Common myeloid progenitor, CD34-positive (primary cell): ENCODE data around the gene DNAH1.

ENCODE experiments used
- CTCF ChIA-PET: fragments of 350-600 bp; sonication (Branson Sonifier 250); formaldehyde crosslinking; loops from one replicate; lab custom pipeline; 2021; ENCODE audit warnings: antibody characterized with exemption; lab: Charles Lee
- POLR2A ChIA-PET: fragments of 350-600 bp; sonication (Branson Sonifier 250); formaldehyde crosslinking; loops from one replicate; lab custom pipeline; 2021; ENCODE audit warnings: antibody characterized with exemption; lab: Charles Lee
- DNase-seq, 3 donors: peaks; one replicate each; pipeline versions ENCODE4 v3.0.0 to v3.0.0-alpha.2; 2013
- H3K27ac ChIP-seq, 2 experiments: 1 replicate in 1 of 2; 2 replicates in 1 of 2; pipeline ENCODE4 v1.7.0; 2013; ENCODE audit warnings: inconsistent platforms in 2 of 2, low read length in 2 of 2, mild to moderate bottlenecking in 2 of 2, low read depth in 1 of 2, moderate library complexity in 1 of 2; ENCODE audit not compliant: severe bottlenecking in 2 of 2, insufficient read depth in 1 of 2, poor library complexity in 1 of 2
- H3K27me3 ChIP-seq, 5 experiments: replicated peaks in 2 of 5; 1 replicate in 3 of 5; 2 replicates in 2 of 5; pipeline versions ENCODE4 v1.6.1 to v1.7.0; 2013; ENCODE audit warnings: low read length in 4 of 5, mild to moderate bottlenecking in 2 of 5, moderate library complexity in 2 of 5, inconsistent platforms in 1 of 5; ENCODE audit not compliant: insufficient read depth in 5 of 5, control insufficient read depth in 4 of 5
- H3K36me3 ChIP-seq, 4 experiments: 1 replicate in 2 of 4; 2 replicates in 2 of 4; pipeline versions ENCODE4 v1.6.1 to v1.7.0; 2013; ENCODE audit warnings: low read length in 3 of 4, control low read depth in 1 of 4, mild to moderate bottlenecking in 1 of 4; ENCODE audit not compliant: control insufficient read depth in 4 of 4, insufficient read depth in 4 of 4
- H3K4me1 ChIP-seq, 4 experiments: 1 replicate in 3 of 4; 2 replicates in 1 of 4; pipeline versions ENCODE4 v1.6.1 to v1.7.1; 2013; ENCODE audit warnings: low read length in 3 of 4, mild to moderate bottlenecking in 3 of 4, control low read depth in 1 of 4, inconsistent platforms in 1 of 4, moderate library complexity in 1 of 4; ENCODE audit not compliant: control insufficient read depth in 4 of 4, insufficient read depth in 4 of 4; ENCODE audit errors: control extremely low read depth in 1 of 4
- H3K4me3 ChIP-seq, 7 experiments: 1 replicate in 4 of 7; 2 replicates in 3 of 7; pipeline versions ENCODE4 v1.5.1 to v1.7.0; 2013; ENCODE audit warnings: mild to moderate bottlenecking in 7 of 7, low read length in 6 of 7, moderate library complexity in 6 of 7, inconsistent platforms in 2 of 7, low read depth in 2 of 7, control low read depth in 1 of 7; ENCODE audit not compliant: insufficient read depth in 4 of 7, control insufficient read depth in 1 of 7; ENCODE audit errors: extremely low read depth in 1 of 7
- H3K9me3 ChIP-seq, 5 experiments: 1 replicate in 4 of 5; 2 replicates in 1 of 5; pipeline versions ENCODE4 v1.6.1 to v1.7.1; 2013; ENCODE audit warnings: low read length in 4 of 5, mild to moderate bottlenecking in 2 of 5, inconsistent platforms in 1 of 5, low read depth in 1 of 5, moderate library complexity in 1 of 5; ENCODE audit not compliant: control insufficient read depth in 4 of 5, insufficient read depth in 2 of 5; ENCODE audit errors: control extremely low read depth in 1 of 5
- WGBS: methylation state at CpG from one replicate; pipeline ENCODE4 v1.1.5; 2013; ENCODE audit not compliant: insufficient coverage; 5-methylcytosine and 5-hydroxymethylcytosine counted together

The DNAH1 gene

DNA sequence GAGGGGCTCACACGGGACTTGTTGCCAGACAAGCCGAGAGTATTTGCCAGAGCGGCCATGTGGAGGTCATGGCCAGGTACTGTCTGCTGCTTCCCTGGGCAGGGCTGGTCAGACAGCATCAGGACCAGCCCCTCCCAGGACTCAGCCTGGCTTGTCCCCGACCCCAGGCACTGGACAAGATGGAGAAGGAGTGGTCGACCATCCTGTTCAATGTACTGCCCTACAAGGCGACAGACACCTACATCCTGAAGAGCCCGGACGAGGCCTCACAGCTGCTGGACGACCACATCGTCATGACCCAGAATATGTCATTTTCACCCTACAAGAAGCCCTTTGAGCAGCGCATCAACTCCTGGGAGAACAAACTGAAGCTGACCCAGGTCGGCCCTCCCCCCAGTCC, 38.6 kb downstream of the DNAH1 start:
- ChIA-PET POLR2A (no interaction called here), CTCF (no interaction called here)
- no peaks in the 10 kb centered on the region for H3K9me3 ChIP-seq
- H3K4me1 ChIP-seq: no peaks in the 10 kb centered on the region
- 96% methylated on average over 11 of the region's 12 CpGs for WGBS
- no peak overlapping the region for H3K4me3 ChIP-seq
- DNase-seq: no peak
- no peak overlapping the region for H3K27ac ChIP-seq
- no peaks in the 10 kb centered on the region for H3K27me3 ChIP-seq
- peaks cover 7 to 87% (median 35%) of the 10 kb centered on the region in 4 experiments for H3K36me3 ChIP-seq

DNA sequence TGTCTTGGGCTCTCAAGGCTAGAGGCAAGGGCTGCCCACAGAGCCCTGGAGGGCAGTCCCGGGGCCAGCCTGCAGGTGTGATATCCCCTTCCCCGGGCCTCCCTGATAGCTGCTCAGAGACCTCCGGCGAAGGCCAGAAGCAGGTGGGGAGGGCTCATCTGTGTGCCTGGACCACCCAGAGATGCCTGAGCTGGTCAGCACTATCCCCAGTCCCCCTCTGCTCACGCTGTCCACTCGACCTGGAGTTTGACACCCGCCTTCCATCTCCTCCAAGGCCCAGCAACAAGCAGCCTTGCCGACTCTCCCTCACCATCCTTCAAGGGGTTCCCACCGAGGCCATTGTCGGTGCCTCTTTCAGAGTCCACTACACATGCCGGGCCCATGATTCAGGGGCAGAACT, 39.4 kb downstream of the DNAH1 start:
- Histone ChIP-seq H3K27me3 (no peaks in the 10 kb centered on the region), H3K36me3 (peaks cover 7 to 86% (median 36%) of the 10 kb centered on the region in 4 experiments), H3K4me1 (no peaks in the 10 kb centered on the region), H3K4me3 (no peak overlapping the region), H3K27ac (no peak overlapping the region), H3K9me3 (no peaks in the 10 kb centered on the region)
- 93% methylated on average over 9 of the region's 11 CpGs for WGBS
- POLR2A ChIA-PET: no interaction called here
- DNase-seq: no peak
- CTCF ChIA-PET: interaction anchor here (0.8 kb wide), 2 partner anchors 16 to 66 kb away, joined by 3 to 4 read pairs; no protein-coding TSS in a partner anchor

DNA sequence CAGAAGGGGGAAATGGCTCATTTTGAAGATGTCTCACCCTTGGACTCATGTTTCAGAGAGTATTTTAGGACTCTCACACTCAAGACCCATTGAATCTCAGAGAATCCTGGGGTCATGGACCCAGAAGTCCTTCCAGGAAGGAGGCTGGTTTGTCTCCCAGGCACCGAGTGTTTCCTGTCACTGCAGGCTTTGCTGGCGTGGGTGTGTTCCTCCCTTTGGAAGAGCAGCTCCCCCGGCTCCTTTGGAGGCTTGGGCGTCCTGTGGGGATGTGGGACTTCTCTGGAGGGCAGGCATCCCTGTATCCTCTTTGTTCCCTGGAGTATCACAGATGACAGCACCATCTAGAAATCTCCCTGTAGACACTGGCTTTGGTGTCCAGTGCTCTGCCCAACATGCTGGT, 40.0 kb downstream of the DNAH1 start:
- CTCF ChIA-PET: interaction anchor here (0.8 to 2.4 kb wide), 4 partner anchors 17 to 125 kb away, joined by 3 to 6 read pairs (median 5); no protein-coding TSS in a partner anchor

DNA sequence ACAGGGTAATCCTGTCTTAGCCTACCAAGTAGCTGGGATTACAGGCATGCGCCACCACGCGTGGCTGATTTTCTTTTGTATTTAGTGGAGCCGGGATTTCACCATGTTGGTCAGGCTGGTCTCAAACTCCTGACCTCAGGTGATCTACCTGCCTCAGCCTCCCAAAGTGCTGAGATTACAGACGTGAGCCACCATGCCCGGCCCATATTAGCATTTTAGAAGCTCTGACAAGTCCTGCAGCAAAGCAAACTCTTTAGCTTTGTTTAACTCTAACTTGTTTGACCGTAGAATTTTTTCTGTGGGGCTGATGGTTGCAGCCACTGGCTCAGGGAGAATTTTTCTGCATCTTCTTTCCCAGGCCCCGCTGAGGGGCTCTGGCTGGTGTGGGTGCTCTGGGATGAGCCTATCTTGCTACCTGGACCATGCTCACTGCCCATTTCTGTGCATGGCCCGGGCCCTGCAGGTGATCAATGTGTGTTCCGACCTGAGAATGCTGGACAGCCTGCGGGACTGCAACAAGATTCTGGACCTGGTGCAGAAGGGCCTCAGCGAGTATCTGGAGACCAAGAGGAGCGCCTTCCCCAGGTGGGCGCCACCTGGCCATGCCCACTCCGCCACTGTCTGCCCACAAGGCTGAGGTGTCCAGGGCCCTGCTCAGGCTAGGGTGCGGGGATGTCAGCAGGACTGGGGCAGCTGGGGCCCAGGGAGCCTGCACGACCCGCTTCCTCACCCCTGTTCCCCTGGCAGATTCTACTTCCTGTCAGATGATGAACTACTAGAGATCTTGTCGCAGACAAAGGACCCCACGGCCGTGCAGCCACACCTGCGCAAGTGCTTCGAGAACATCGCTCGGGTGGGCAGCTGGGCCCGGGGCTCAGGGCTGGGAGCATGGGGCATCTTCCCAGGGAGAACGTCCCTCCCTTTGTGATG, 41.3 kb downstream of the DNAH1 start:
- H3K27ac ChIP-seq: no peak overlapping the region
- no peak for DNase-seq
- ChIA-PET POLR2A (no interaction called here), CTCF (interaction anchor here (1.2 to 2.4 kb wide), 3 partner anchors 27 to 126 kb away, joined by 3 to 6 read pairs (median 6); no protein-coding TSS in a partner anchor)
- no peak overlapping the region for H3K4me3 ChIP-seq
- H3K4me1 ChIP-seq: no peaks in the 10 kb centered on the region
- H3K9me3 ChIP-seq: no peaks in the 10 kb centered on the region
- peaks cover 6 to 91% (median 37%) of the 10 kb centered on the region in 4 experiments for H3K36me3 ChIP-seq
- 97% methylated on average over 25 of the region's 27 CpGs for WGBS
- H3K27me3 ChIP-seq: no peaks in the 10 kb centered on the region

More for the DNA sequence above, 40.0 kb downstream of the DNAH1 start:
- H3K9me3 ChIP-seq: no peaks in the 10 kb centered on the region
- no peak overlapping the region for H3K27ac ChIP-seq
- peaks cover 7 to 90% (median 38%) of the 10 kb centered on the region in 4 experiments for H3K36me3 ChIP-seq
- H3K4me1 ChIP-seq: no peaks in the 10 kb centered on the region
- no peaks in the 10 kb centered on the region for H3K27me3 ChIP-seq
- no peak overlapping the region for H3K4me3 ChIP-seq
- 86% methylated on average over 1 of the region's 4 CpGs for WGBS
- POLR2A ChIA-PET: no interaction called here
- DNase-seq: no peak

DNA sequence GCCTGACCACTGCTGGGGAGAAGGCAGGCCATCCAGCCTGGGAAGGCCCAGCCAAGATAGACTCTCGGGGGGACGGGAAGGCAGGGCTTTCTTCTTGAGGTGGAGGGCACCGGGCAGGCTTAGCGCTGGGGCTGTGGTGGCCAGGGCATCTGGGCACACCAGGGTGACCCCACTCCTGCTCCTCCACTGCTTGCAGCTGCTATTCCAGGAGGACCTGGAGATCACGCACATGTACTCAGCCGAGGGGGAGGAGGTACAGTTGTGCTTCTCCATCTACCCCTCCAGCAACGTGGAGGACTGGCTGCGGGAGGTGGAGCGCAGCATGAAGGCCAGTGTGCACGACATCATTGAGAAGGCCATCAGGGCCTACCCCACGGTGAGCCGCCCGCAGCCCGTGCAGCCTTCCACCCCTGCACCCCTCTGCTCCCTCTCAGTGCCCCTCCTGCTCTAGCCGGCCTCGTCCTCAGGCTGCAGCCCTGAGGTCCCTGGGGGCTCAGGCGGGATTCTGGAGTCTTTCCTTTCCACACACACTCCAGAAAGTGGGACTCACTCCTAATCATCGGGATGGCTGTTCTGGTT, 42.3 kb downstream of the DNAH1 start:
- ChIA-PET POLR2A (no interaction called here), CTCF (interaction anchor here (1.2 to 2.4 kb wide), 2 partner anchors 26 to 127 kb away, joined by 3 to 6 read pairs; no protein-coding TSS in a partner anchor)
- no peak overlapping the region for H3K27ac ChIP-seq
- no peaks in the 10 kb centered on the region for H3K9me3 ChIP-seq
- peaks cover 6 to 90% (median 36%) of the 10 kb centered on the region in 4 experiments for H3K36me3 ChIP-seq
- 98% methylated on average over 18 of the region's 18 CpGs for WGBS
- no peaks in the 10 kb centered on the region for H3K27me3 ChIP-seq
- no peak overlapping the region for H3K4me3 ChIP-seq
- no peaks in the 10 kb centered on the region for H3K4me1 ChIP-seq
- no peak for DNase-seq

DNA sequence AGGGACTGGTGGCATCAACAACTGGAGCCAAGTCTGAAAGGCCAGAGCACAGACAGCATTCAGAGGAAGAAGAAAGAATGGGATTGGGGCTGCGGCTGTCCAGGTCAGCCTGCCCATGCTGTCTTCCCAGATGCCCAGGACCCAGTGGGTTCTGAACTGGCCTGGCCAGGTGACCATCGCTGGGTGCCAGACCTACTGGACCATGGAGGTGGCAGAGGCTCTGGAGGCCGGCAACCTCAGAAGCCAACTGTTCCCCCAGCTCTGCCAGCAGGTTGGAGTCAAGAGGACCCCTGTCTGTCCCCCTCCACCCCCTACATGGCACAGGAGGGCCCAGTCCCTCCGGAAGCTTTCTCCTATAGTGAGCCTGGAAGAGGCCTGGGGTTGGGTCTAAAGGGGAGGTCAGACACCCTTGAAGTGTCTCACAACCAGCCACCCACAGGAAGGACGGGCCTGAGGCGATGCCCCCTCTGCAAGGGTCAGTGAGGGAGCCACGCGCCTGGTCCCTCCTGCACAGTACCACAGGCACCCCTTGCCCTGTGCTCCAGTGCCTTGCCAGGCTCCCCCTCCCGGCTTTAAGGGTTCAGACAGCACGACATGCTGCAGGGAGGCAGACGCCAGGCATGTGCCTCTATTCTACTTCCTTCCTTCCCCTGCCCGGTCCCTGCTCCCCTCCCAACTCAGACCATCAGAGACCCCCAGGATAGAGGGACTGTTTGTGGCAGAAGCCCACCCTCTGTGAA, 43.2 kb downstream of the DNAH1 start:
- H3K9me3 ChIP-seq: no peaks in the 10 kb centered on the region
- H3K36me3 ChIP-seq: peaks cover 7 to 88% (median 39%) of the 10 kb centered on the region in 4 experiments
- H3K4me3 ChIP-seq: no peak overlapping the region
- ChIA-PET CTCF (interaction anchor here (1.0 to 1.5 kb wide), 3 partner anchors 26 to 40 kb away, joined by 3 to 4 read pairs (median 3); no protein-coding TSS in a partner anchor), POLR2A (no interaction called here)
- WGBS: 96% methylated on average over 9 of the region's 12 CpGs
- H3K4me1 ChIP-seq: no peaks in the 10 kb centered on the region
- no peak overlapping the region for H3K27ac ChIP-seq
- no peaks in the 10 kb centered on the region for H3K27me3 ChIP-seq
- no peak for DNase-seq
